HG03442 (cell line): ENCODE results near the gene WWOX.

Experiments used
- ATAC-seq: cut with Tn5 transposase; IDR thresholded peaks from one replicate; pipeline ENCODE4 v1.9.1; 2021; ENCODE audit warnings: mild to moderate bottlenecking, moderate library complexity; ENCODE audit not compliant: unreplicated experiment

WWOX gene

GRCh38 chr16:78900966-78901365, 801.5 kb downstream of the WWOX start:
- no peak for ATAC-seq

GRCh38 chr16:78902321-78902720, 802.9 kb downstream of the WWOX start:
- ATAC-seq = no peak

DNA sequence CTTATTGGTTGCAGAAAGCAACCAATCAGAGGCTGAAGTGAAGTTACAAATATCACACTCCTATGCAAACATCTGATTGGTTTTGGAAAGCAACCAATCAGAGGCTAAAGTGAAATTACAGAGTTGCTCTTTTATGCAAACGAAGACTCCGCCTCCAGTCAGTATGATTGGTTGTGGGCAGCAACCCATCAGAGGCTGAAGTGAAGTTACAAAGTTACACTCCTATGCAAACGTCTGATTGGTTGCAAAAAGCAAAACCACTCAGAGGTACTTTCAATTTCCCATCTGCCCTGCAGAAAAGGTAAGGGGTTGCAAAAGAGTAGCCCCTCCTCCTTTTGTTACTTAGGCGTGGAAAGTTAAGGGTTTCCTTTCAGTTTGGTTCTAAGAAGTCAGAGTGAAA, 803.8 kb downstream of the WWOX start:
- ATAC-seq = no peak

- ATAC-seq = no peak
Observed at GRCh38 chr16:78903843-78904242, 804.4 kb downstream of the WWOX start.

- ATAC-seq = no peak
Observed at GRCh38 chr16:78906135-78906534, 806.7 kb downstream of the WWOX start.

- no peak for ATAC-seq
Observed at GRCh38 chr16:78909226-78909625, 809.8 kb downstream of the WWOX start.

DNA sequence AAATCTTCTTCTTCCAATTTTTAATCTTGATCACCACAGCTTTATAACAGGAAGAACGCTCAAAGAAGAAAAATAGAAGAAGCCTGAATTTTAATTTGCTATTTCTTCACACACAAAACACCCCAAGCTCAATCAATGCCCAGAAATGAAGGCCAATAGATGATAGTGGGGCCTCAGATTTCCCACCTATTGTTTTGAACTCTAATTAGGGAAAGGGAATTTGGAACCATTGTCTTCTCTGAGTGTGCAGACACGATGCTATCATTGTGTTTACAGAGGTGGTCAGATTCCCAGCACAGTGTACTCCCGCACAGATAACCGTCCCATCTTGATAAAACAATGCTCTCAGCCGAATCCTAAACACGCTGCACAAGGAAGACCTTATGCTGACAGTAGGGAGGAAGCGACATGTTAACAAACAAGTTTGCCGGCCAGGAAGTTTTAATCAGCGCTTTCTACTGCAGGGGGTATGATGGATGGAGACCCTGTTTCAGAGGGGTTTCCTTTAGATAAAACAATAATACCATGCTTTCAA, 816.4 kb downstream of the WWOX start:
- ATAC-seq = no peak

DNA sequence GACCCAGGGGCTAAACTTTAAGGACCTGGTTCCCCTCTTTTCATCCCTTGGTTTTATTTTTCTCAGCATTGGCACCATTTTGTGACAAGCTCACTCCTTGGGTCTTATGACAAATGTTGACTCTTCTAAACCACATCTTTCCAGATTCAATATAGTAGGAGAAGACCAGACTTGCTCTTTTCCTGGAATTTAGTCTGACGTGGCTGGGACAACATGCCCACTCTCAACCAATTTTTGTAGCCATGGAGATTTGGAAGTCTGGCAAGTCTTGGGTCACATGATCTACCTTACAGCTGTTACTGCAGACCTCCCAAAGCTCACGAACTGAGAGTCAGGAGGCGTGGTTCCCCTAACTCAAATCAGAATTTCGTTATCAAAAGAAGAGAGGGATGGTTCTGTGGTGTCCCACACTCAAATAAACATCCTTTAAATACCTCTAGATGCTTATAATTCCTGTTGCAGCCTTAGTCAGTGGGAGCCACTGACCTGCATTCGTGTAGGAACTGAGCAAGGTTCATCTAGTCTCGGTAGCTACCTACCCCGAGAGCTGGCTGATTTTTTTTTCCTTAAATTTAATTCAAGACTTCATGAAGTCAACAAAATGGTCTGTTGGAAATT, 817.6 kb downstream of the WWOX start:
- ATAC-seq = no peak

GRCh38 chr16:78918805-78919305, 819.4 kb downstream of the WWOX start:
- ATAC-seq = no peak

DNA sequence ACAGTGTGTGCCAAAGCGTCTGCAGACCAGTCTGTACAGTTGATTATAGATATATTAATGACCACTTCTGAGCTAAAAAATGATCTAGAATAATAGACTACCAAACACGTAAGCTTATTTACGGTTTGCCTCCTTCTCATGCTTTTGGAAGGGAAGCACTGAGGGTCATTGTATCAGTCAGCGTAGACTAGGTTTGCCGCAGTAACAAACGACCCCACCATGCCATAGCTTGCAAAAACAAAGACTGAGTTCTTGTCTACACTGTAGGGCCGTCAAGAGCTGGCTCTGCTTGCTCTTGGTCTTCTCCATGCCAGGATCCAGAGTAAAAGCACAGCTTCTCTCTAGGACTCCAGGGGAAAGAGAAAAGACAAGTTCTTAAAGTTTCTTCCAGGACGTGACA, 820.4 kb downstream of the WWOX start:
- ATAC-seq = no peak

DNA sequence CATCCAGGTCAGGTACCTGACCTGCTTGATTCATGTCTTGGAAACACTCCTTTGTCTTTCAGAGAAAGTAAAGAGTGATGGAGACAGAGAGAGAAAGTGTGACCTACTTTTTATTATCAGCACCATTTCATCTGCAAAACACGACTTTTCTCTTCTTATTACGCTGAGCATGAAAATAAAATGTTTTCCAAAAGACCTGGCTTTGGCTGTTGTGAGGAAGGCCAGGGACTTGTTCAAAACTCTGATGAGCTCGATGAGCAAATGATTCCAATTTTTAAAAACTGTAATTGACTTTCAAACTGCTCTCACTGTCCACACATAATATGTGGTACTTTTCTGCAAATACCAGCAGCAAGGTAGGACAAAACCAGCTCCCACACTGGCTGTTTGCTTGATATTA, 821.2 kb downstream of the WWOX start:
- no peak for ATAC-seq

DNA sequence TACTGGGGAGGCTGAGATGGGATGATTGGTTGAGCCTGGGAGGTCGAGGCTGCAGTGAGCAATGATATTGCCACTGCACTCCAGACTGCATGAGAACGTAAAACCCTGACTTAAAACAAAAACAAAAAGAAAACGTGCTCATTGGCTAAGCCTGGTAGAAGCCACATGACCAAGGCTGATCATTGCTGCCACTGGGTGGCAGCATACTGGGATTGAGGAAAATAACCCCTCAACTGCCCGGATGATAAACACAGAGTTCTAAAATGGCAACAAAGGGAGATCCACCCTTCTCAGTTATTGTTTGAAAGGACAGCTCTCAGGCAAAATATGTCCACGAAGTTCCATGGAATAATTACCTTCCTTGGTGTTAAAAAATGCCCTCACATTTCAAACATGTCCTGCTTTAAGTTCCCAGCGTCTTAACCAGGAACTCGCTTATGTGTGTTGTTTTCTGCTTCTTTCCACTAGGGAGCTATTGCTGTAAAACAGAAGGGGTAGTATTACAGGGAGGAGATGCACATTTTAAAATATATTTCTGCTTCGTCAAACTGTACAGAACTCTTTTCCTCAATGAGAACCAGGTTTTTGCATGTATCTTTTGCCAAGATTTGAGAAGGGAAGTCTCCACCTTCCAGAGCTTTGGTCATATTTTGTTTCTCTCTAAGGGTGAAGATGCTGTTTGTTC, 825.8 kb downstream of the WWOX start:
- no peak for ATAC-seq

DNA sequence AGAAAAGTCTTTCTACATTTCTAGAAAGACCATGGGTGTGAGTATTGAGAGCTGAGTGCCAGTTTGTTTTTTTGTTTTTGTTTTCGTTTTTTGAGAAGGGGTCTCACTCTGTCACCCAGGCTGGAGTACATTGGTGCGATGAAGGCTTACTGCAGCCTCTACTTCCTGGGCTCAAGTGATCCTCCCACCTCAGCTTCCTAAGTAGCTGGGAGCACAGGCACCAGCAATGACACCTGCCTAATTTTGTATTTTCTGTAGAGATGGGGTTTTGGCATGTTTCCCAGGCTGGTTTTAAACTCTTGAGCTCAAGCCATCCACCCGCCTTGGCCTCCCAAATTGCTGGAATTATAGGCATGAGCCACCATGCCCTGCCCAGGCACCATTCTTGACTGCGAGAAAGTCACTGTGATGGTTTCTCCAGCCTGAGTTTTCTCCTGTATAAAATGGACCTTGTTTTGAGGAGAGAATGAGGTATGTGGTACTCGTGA, 827.3 kb downstream of the WWOX start:
- no peak for ATAC-seq

DNA sequence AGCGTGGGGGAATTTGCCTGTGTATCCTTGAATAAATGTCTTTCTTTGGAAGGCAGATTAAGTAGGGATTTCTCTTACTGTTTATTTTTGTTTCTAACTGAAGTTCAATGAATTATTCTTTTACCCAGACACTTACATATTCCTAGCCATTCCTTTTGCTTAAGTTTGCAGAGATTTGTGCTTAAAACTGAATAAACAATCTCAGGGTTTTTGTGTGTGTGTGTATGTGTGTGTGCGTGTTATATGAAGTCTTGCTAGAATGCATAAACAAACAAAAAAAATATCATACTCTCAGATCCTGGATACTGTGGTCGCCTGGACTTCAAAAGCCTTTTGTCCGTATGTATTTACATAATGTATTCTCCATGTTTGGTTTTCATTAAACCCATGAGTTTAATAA, 828.3 kb downstream of the WWOX start:
- ATAC-seq = no peak

DNA sequence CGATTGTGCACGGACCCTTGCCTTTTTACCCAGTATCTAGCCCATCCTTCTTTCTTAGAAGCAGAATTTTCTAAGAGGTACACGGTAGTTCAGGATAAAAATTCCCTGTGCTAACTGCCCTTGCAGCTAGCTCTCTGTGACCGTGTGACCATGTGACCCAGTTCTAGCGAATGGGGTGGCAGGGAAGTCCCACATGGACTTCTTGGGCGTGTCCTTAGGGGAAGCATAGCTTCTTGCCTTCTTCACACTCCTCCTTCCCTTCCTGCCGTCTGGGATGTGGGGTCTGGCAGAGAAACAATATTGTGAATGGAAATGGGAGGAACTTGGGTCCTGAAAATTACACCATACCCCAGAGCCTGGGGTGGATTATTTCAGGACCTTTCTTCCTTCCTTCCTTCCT, 830.4 kb downstream of the WWOX start:
- ATAC-seq = no peak

GRCh38 chr16:78930561-78930960, 831.1 kb downstream of the WWOX start:
- no peak for ATAC-seq

GRCh38 chr16:78931267-78931666, 831.8 kb downstream of the WWOX start:
- ATAC-seq = no peak

GRCh38 chr16:78931678-78932077, 832.2 kb downstream of the WWOX start:
- no peak for ATAC-seq

GRCh38 chr16:78932355-78932943, 833.0 kb downstream of the WWOX start:
- ATAC-seq = no peak

DNA sequence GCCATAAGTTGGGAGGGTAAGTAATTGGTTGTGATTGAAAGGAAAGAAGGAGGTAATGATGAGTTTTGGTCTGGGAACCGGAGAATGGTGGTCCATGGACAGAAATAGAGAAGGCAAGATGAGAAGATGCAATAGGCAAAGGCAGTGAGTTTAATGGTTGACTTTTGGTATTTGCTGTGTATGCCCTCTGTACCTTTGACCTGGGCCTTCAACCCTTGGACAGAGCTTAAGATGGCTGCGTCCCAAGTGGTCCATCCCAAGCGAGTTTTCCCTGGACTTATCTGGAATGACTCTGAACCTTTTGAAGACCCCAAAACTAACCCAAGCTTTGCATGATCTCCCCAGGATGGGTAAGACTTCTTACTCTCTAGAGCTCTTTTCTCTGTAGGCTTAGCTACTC, 836.6 kb downstream of the WWOX start:
- no peak for ATAC-seq

- ATAC-seq = no peak
Observed at GRCh38 chr16:78939597-78939996, 840.1 kb downstream of the WWOX start.
